Spleen (tissue), 11 donors: ENCODE measurements around the gene UPK3A. TPM values are rescaled to one million over a fixed set of nuclear protein-coding genes. Genes with fewer than 3 reads are reported as not detected.

Source experiments
- DNase-seq: peaks from one replicate; pipeline ENCODE4 v3.0.0-alpha.2; 2020
- H3K27ac ChIP-seq, 8 donors: fragments of 200-600 bp; sonication (generic) in 7 of 8; 1 replicate in 4 of 8; 2 replicates in 4 of 8; pipeline versions ENCODE4 v1.5.0 to v1.8.0; 2016 to 2021; ENCODE audit warnings: inconsistent platforms in 4 of 8, mild to moderate bottlenecking in 4 of 8, moderate library complexity in 1 of 8
- H3K27me3 ChIP-seq, 7 donors: fragments of 200-600 bp; sonication (generic) in 6 of 7; replicated peaks in 1 of 7; 1 replicate in 4 of 7; 2 replicates in 3 of 7; pipeline versions ENCODE4 v1.5.0 to v1.8.0; 2016 to 2021; ENCODE audit warnings: inconsistent platforms in 3 of 7, mild to moderate bottlenecking in 1 of 7
- H3K36me3 ChIP-seq, 6 donors: fragments of 200-600 bp; sonication (generic) in 5 of 6; 1 replicate in 4 of 6; 2 replicates in 2 of 6; pipeline versions ENCODE4 v1.5.0 to v1.8.0; 2016 to 2021; ENCODE audit warnings: inconsistent platforms in 2 of 6
- H3K4me1 ChIP-seq, 6 donors: fragments of 200-600 bp; sonication (generic) in 5 of 6; 1 replicate in 3 of 6; 2 replicates in 3 of 6; pipeline versions ENCODE4 v1.5.0 to v1.8.0; 2016 to 2021; ENCODE audit warnings: inconsistent platforms in 3 of 6
- H3K4me3 ChIP-seq, 8 donors: fragments of 200-600 bp; sonication (generic) in 7 of 8; 1 replicate in 4 of 8; 2 replicates in 4 of 8; pipeline versions ENCODE4 v1.5.0 to v1.8.0; 2016 to 2021; ENCODE audit warnings: inconsistent platforms in 4 of 8, mild to moderate bottlenecking in 4 of 8, moderate library complexity in 2 of 8
- H3K9me3 ChIP-seq, 8 donors: fragments of 200-600 bp; sonication (generic) in 7 of 8; 1 replicate in 4 of 8; 2 replicates in 4 of 8; pipeline versions ENCODE4 v1.5.0 to v1.8.0; 2016 to 2021; ENCODE audit warnings: inconsistent platforms in 4 of 8
- CTCF ChIP-seq, 11 experiments: fragments of 200-600 bp in 7 of 11; fragments of 450-650 bp in 4 of 11; sonication (generic) in 4 of 11; IDR thresholded peaks in 8 of 11; conservative IDR thresholded peaks in 3 of 11; 1 replicate in 7 of 11; 2 replicates in 4 of 11; pipeline versions ENCODE4 v1.4.0 to v1.8.0; 2016 to 2021; ENCODE audit warnings: antibody characterized with exemption in 11 of 11, inconsistent platforms in 4 of 11, mild to moderate bottlenecking in 1 of 11
- POLR2A ChIP-seq, 3 donors: fragments of 450-650 bp; IDR thresholded peaks; one replicate each; pipeline ENCODE4 v1.5.1; 2017; ENCODE audit warnings: antibody characterized with exemption in 3 of 3, mild to moderate bottlenecking in 1 of 3
- POLR2AphosphoS5 ChIP-seq, 3 donors: sonication (generic); formaldehyde crosslinking; IDR thresholded peaks; one replicate each; pipeline ENCODE4 v1.5.1; 2017; ENCODE audit warnings: antibody characterized with exemption in 3 of 3
- WGBS, 5 donors: extraction: QIAGEN DNeasy Blood & Tissue Kit in 3 of 5; methylation state at CpG; one replicate each; pipeline versions ENCODE4 v1.1.5 to v1.1.7; 2013 to 2018; 5-methylcytosine and 5-hydroxymethylcytosine counted together
- intact Hi-C: fragments of 100-400 bp; cut with DNase I; formaldehyde crosslinking; loops from one replicate; pipeline ENCODE4 v1.15.0; 2023; ENCODE audit warnings: low total_unique reads
- polyA plus RNA-seq, 3 donors: library from polyadenylated mRNA; stranded (reverse); fragments of 200-250 nt; gene quantifications; one replicate each; pipeline ENCODE4 v1.2.1, GENCODE V29; 2013
- total RNA-seq, 7 donors: library from RNA; depleted of rRNA in 3 of 7; stranded (reverse); fragments of >200 nt in 3 of 7; fragmentation: NEBNext Ultra II Directional in 4 of 7; extraction: Animal tissue kit (Norgen Biotek cat#: 25700) in 4 of 7; gene quantifications; one replicate each; pipeline versions ENCODE4 v1.1.0 to v1.2.1, GENCODE V29; 2016 to 2021
- donor health status: healthy with polysubstance abuse.
- donor health status: DM: no; HTN: no; CAD: no; lungs with moderate emphysema.
- donor health status: DM: no; HTN: no; CAD: no.
- donor health status: Bipolar disorder and iron deficiency.
- donor health status: healthy.
- donor health status: DM: no; HTN: no; CAD: no.
- donor health status: DM: yes; HTN: yes; CAD: no.

The UPK3A gene
- total and polyA plus RNA-seq, 10 donors, result 0.35 to 2.7 (median 1.4) TPM; not detected in 5

GRCh38 chr22:45331486-45331885 lies 46.7 kb downstream of the UPK3A start:
- intact Hi-C loops, result no loop called here
- peaks cover 0 to 97% (median 64%) of the 10 kb centered on the region in 6 donors for H3K36me3 ChIP-seq
- H3K27ac ChIP-seq, result no peak overlapping the region

GRCh38 chr22:45332001-45332400 lies 47.3 kb downstream of the UPK3A start:
- DNase-seq, result no peak

More at GRCh38 chr22:45331486-45331885, 46.7 kb downstream of the UPK3A start:
- no peaks in the 10 kb centered on the region for H3K27me3 ChIP-seq
- DNase-seq, result no peak
- WGBS, 5 donors, result 90 to 97% (median 96%) methylated on average over 7 to 9 of the region's 9 CpGs
- H3K4me3 ChIP-seq, result no peak overlapping the region
- H3K4me1 ChIP-seq, result peaks cover 0 to 32% (median 16%) of the 10 kb centered on the region in 6 donors
- H3K9me3 ChIP-seq, result no peaks in the 10 kb centered on the region
- TF ChIP-seq CTCF (IDR thresholded peaks at IDR 0.05 in 8 of 11, conservative IDR thresholded peaks at IDR 0.05 in 3 of 11) (no peak), POLR2AphosphoS5 (IDR thresholded peaks at IDR 0.05) (no peak), POLR2A (IDR thresholded peaks at IDR 0.05) (no peak)

GRCh38 chr22:45334068-45334467 lies 49.3 kb downstream of the UPK3A start:
- peaks cover 0 to 99% (median 64%) of the 10 kb centered on the region in 6 donors for H3K36me3 ChIP-seq

More at GRCh38 chr22:45332001-45332400, 47.3 kb downstream of the UPK3A start:
- no peak for TF ChIP-seq POLR2AphosphoS5 (IDR thresholded peaks at IDR 0.05)
- Histone ChIP-seq H3K4me3 (no peak overlapping the region), H3K4me1 (peaks cover 0 to 37% (median 18%) of the 10 kb centered on the region in 6 donors), H3K27ac (no peak overlapping the region), H3K9me3 (no peaks in the 10 kb centered on the region), H3K27me3 (no peaks in the 10 kb centered on the region), H3K36me3 (peaks cover 0 to 99% (median 67%) of the 10 kb centered on the region in 6 donors)
- intact Hi-C loops, result no loop called here
- 95 to 98% (median 97%) methylated on average over 6 to 7 of the region's 7 CpGs for WGBS, 5 donors

GRCh38 chr22:45334528-45334927 lies 49.8 kb downstream of the UPK3A start:
- TF ChIP-seq POLR2AphosphoS5 (IDR thresholded peaks at IDR 0.05), result no peak
- no peak for TF ChIP-seq POLR2A (IDR thresholded peaks at IDR 0.05)
- TF ChIP-seq CTCF (IDR thresholded peaks at IDR 0.05 in 8 of 11, conservative IDR thresholded peaks at IDR 0.05 in 3 of 11), result no peak
- peak overlapping the region in 1 of 8 donors; percentile 26 for H3K27ac ChIP-seq
- H3K4me1 ChIP-seq, result peaks cover 0 to 37% (median 22%) of the 10 kb centered on the region in 6 donors
- WGBS, 5 donors, result 77 to 92% (median 89%) methylated on average over 9 of the region's 9 CpGs
- H3K27me3 ChIP-seq, result no peaks in the 10 kb centered on the region
- DNase-seq, result no peak
- intact Hi-C loops, result no loop called here
- peaks cover 0 to 99% (median 65%) of the 10 kb centered on the region in 6 donors for H3K36me3 ChIP-seq
- no peaks in the 10 kb centered on the region for H3K9me3 ChIP-seq
- H3K4me3 ChIP-seq, result no peak overlapping the region

More at GRCh38 chr22:45334068-45334467, 49.3 kb downstream of the UPK3A start:
- Histone ChIP-seq H3K27me3 (no peaks in the 10 kb centered on the region), H3K4me3 (no peak overlapping the region), H3K9me3 (no peaks in the 10 kb centered on the region), H3K27ac (no peak overlapping the region), H3K4me1 (peaks cover 0 to 38% (median 22%) of the 10 kb centered on the region in 6 donors)
- no peak for DNase-seq
- TF ChIP-seq POLR2AphosphoS5 (IDR thresholded peaks at IDR 0.05) (no peak), CTCF (IDR thresholded peaks at IDR 0.05 in 8 of 11, conservative IDR thresholded peaks at IDR 0.05 in 3 of 11) (no peak), POLR2A (IDR thresholded peaks at IDR 0.05) (no peak)
- WGBS, 5 donors, result 48 to 62% (median 55%) methylated on average over 5 of the region's 5 CpGs
- intact Hi-C loops, result no loop called here
